HCT116 (cell line): ENCODE results near the gene PRSS53. TPM values are rescaled to one million over a fixed set of nuclear protein-coding genes. Genes with fewer than 3 reads are reported as not detected.

Experiments used
- ATAC-seq: fragments of 200-7000 bp; cut with Tn5 transposase; 2 replicates; pipeline ENCODE4 v1.9.1; 2020; ENCODE audit warnings: mild to moderate bottlenecking, moderate library complexity
- BruUV-seq: library from RNA; stranded (reverse); fragments of 400-500 nt; replicated peaks from 2 replicates; lab custom pipeline; 2021; lab: Mats Ljungman, UMichigan
- CTCF ChIA-PET: fragments of 300-600 bp; sonication (Branson Sonifier 250); formaldehyde crosslinking; loops from one replicate; lab custom pipeline; 2021; ENCODE audit warnings: antibody characterized with exemption; lab: Charles Lee
- POLR2A ChIA-PET: fragments of 300-600, 350-600 bp; sonication (Branson Sonifier 250); formaldehyde crosslinking; loops from one replicate; lab custom pipeline; 2021; ENCODE audit warnings: antibody characterized with exemption; lab: Charles Lee
- RAD21 ChIA-PET, 2 experiments: fragments of 300-600 bp; sonication (Branson Sonifier 250); formaldehyde crosslinking; loops; one replicate each; lab custom pipeline; 2023; ENCODE audit warnings: low total read pairs in 2 of 2; ENCODE audit not compliant: uncharacterized antibody in 2 of 2, unreplicated experiment in 2 of 2, low non-redundant PET in 1 of 2; lab: Charles Lee
- DNase-seq: peaks from one replicate; pipeline ENCODE4 v3.0.0-alpha.2; 2010; ENCODE audit warnings: low read depth, low spot score
- H2AFZ ChIP-seq: fragments of 200-600 bp; shearing (Covaris generic), sonication (generic); 2 replicates; pipeline ENCODE4 v1.6.1; 2017; ENCODE audit warnings: low read depth, mixed run types, mixed read lengths, antibody characterized with exemption, low read length; ENCODE audit not compliant: poor library complexity, severe bottlenecking
- H3K27ac ChIP-seq: 2 replicates; pipeline ENCODE4 v1.5.1; 2012; ENCODE audit warnings: low read depth, low read length
- H3K27me3 ChIP-seq: fragments of 200-600 bp; sonication (generic); 2 replicates; pipeline ENCODE4 v1.6.1; 2016; ENCODE audit warnings: mixed run types, low read length, mixed read lengths; ENCODE audit not compliant: insufficient read depth
- H3K36me3 ChIP-seq, 2 experiments: fragments of 200-500 bp in 1 of 2; fragments of 200-600 bp in 1 of 2; sonication (Bioruptor generic) in 1 of 2; sonication (generic) in 1 of 2; 2 replicates each; pipeline versions ENCODE4 v1.5.1 to v1.6.1; 2014 to 2016; ENCODE audit warnings: low read length in 2 of 2, inconsistent platforms in 1 of 2, mixed read lengths in 1 of 2, mixed run types in 1 of 2; ENCODE audit not compliant: insufficient read depth in 2 of 2, control insufficient read depth in 1 of 2
- H3K4me1 ChIP-seq, 2 experiments: fragments of 200-600 bp in 1 of 2; sonication (generic) in 1 of 2; 2 replicates each; pipeline versions ENCODE4 v1.5.1 to v1.6.1; 2012 to 2017; ENCODE audit warnings: low read length in 2 of 2, inconsistent platforms in 1 of 2, mild to moderate bottlenecking in 1 of 2, mixed read lengths in 1 of 2, mixed run types in 1 of 2, moderate library complexity in 1 of 2; ENCODE audit not compliant: insufficient read depth in 2 of 2, control insufficient read depth in 1 of 2
- H3K4me2 ChIP-seq: fragments of 200-600 bp; sonication (generic); 2 replicates; pipeline ENCODE4 v1.6.1; 2017; ENCODE audit warnings: mixed run types, low read length, mixed read lengths
- H3K4me3 ChIP-seq, 2 experiments: fragments of 200-600 bp in 1 of 2; sonication (generic) in 1 of 2; replicated peaks in 1 of 2; 2 replicates each; pipeline ENCODE4 v1.5.1; 2011 to 2016; ENCODE audit warnings: low read length in 2 of 2, control low read depth in 1 of 2, low read depth in 1 of 2, mild to moderate bottlenecking in 1 of 2, mixed read lengths in 1 of 2, mixed run types in 1 of 2
- H3K79me2 ChIP-seq: fragments of 200-600 bp; sonication (generic); 2 replicates; pipeline ENCODE4 v1.6.1; 2017; ENCODE audit warnings: mild to moderate bottlenecking, mixed run types, low read length, moderate library complexity, mixed read lengths; ENCODE audit not compliant: insufficient read depth
- H3K9ac ChIP-seq: fragments of 200-600 bp; sonication (generic); 2 replicates; pipeline ENCODE4 v1.6.1; 2016; ENCODE audit warnings: low read length, mixed read lengths
- H3K9me2 ChIP-seq: fragments of 200-600 bp; sonication (generic), shearing (Covaris generic); 2 replicates; pipeline ENCODE4 v1.6.1; 2017; ENCODE audit warnings: mixed run types, mild to moderate bottlenecking, moderate library complexity; ENCODE audit not compliant: insufficient read depth
- H3K9me3 ChIP-seq, 2 experiments: fragments of 200-500 bp in 1 of 2; fragments of 200-600 bp in 1 of 2; sonication (Bioruptor generic) in 1 of 2; sonication (generic) in 1 of 2; 2 replicates each; pipeline ENCODE4 v1.6.1; 2014 to 2017; ENCODE audit warnings: low read length in 2 of 2, mixed read lengths in 2 of 2, inconsistent platforms in 1 of 2, low read depth in 1 of 2, mild to moderate bottlenecking in 1 of 2, mixed run types in 1 of 2, moderate library complexity in 1 of 2; ENCODE audit not compliant: control insufficient read depth in 1 of 2, insufficient read depth in 1 of 2
- H4K20me1 ChIP-seq: fragments of 200-600 bp; sonication (generic), shearing (Covaris generic); 2 replicates; pipeline ENCODE4 v1.6.1; 2017; ENCODE audit warnings: mixed run types, mild to moderate bottlenecking, moderate library complexity; ENCODE audit not compliant: insufficient read depth
- POLR2AphosphoS5 ChIP-seq: IDR thresholded peaks from 2 replicates; pipeline ENCODE4 v1.6.1; 2011; ENCODE audit warnings: mild to moderate bottlenecking, low read depth, low read length, moderate library complexity
- ZNF274 ChIP-seq: fragments of 200-500 bp; sonication (Bioruptor generic); IDR thresholded peaks from 2 replicates; pipeline ENCODE4 v1.6.1; 2014; ENCODE audit warnings: mild to moderate bottlenecking, low read depth, low read length, inconsistent platforms
- intact Hi-C: fragments of 100-400 bp; cut with micrococcal nuclease; formaldehyde crosslinking; loops from 2 replicates; pipeline ENCODE4 v1.10.0; 2022
- total RNA-seq: library from RNA; stranded (reverse); gene quantifications from one replicate; pipeline ENCODE4 v1.2.1, GENCODE V29; 2021; ENCODE audit not compliant: unreplicated experiment
- TF ChIP-seq, protein P1 (sequence below): IDR thresholded peaks from 2 replicates; pipeline ENCODE4 v1.6.1; 2012; ENCODE audit warnings: low read depth

The PRSS53 gene
- total RNA-seq, 1 experiment from 2014 or later, result 11.6 TPM

DNA sequence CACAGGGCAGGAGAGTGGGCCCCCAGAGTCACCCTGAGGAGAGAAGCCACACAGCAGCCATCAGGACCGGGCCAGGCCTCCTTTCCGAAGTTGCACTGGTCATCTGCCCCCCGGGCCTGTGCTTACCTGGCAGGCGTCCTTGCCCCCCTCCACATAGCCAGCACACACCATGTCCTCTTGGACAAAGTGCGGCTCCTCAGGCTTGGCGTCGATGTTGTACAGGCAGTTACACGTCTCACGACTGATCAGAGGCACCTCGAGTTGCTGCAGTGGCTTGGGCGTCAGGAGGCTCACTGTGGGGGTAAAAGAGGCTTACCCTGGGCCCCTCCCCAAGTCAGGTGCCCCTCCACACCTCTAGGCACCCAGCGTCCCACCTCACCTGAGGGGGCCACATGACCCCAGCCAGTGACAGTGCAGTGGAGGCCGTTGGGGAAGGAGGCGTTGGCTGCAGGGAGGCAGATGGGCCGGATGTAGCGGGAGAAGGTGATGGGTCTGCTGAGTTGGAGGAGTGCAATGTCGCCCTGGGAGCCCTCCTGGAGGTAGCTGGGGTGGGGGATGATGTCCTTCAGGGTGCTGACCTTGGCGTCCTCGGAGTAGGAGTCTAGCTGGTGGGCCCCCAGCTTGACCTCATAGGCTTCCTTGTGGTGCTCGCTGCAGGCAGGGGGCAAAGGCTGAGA, 43.7 kb upstream of the PRSS53 start:
- ChIA-PET CTCF (interaction anchor here (0.6 to 1.6 kb wide), 2 partner anchors 10 to 30 kb away, joined by 4 to 8 read pairs; no protein-coding TSS in a partner anchor), POLR2A (interaction anchor here (1.4 to 2.4 kb wide), 2 partner anchors 10 to 15 kb away, joined by 3 to 7 read pairs; partner anchors contain the start of gene KAT8), RAD21 (no interaction called here)
- H3K79me2 ChIP-seq, result peaks cover 7% of the 10 kb centered on the region; the same call in 1 of the 2 replicates
- peaks cover 8 to 14% of the 10 kb centered on the region in 2 experiments; a peak in 3 of 4 replicates for H3K36me3 ChIP-seq
- H3K4me1 ChIP-seq, result peaks cover 29 to 45% of the 10 kb centered on the region in 2 experiments
- TF ChIP-seq ZNF274 (no peak), POLR2AphosphoS5 (peak; percentile 27; the same call in 1 of the 2 replicates)
- TF ChIP-seq, protein P1, sequence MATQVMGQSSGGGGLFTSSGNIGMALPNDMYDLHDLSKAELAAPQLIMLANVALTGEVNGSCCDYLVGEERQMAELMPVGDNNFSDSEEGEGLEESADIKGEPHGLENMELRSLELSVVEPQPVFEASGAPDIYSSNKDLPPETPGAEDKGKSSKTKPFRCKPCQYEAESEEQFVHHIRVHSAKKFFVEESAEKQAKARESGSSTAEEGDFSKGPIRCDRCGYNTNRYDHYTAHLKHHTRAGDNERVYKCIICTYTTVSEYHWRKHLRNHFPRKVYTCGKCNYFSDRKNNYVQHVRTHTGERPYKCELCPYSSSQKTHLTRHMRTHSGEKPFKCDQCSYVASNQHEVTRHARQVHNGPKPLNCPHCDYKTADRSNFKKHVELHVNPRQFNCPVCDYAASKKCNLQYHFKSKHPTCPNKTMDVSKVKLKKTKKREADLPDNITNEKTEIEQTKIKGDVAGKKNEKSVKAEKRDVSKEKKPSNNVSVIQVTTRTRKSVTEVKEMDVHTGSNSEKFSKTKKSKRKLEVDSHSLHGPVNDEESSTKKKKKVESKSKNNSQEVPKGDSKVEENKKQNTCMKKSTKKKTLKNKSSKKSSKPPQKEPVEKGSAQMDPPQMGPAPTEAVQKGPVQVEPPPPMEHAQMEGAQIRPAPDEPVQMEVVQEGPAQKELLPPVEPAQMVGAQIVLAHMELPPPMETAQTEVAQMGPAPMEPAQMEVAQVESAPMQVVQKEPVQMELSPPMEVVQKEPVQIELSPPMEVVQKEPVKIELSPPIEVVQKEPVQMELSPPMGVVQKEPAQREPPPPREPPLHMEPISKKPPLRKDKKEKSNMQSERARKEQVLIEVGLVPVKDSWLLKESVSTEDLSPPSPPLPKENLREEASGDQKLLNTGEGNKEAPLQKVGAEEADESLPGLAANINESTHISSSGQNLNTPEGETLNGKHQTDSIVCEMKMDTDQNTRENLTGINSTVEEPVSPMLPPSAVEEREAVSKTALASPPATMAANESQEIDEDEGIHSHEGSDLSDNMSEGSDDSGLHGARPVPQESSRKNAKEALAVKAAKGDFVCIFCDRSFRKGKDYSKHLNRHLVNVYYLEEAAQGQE, result no peak
- H3K9me2 ChIP-seq, result no peaks in the 10 kb centered on the region
- no peak overlapping the region for H2AFZ ChIP-seq
- intact Hi-C loops, result no loop called here
- H3K27ac ChIP-seq, result no peak overlapping the region
- no peaks in the 10 kb centered on the region for H4K20me1 ChIP-seq
- no peaks in the 10 kb centered on the region for H3K27me3 ChIP-seq
- no TSS peak for BruUV-seq
- no peak for DNase-seq
- H3K9ac ChIP-seq, result no peak overlapping the region
- no peaks in the 10 kb centered on the region for H3K9me3 ChIP-seq
- H3K4me3 ChIP-seq, result no peak overlapping the region
- no peak for ATAC-seq
- H3K4me2 ChIP-seq, result no peak overlapping the region
